DMS79 treated with DMSO at 0.1 percent for 48 hours (cell line): Measurements from ENCODE around the gene SH2B3.

Experiments used
- DNase-seq: peaks from one replicate; lab custom pipeline; 2025; lab: John Stamatoyannopoulos, UW

SH2B3 gene

DNA sequence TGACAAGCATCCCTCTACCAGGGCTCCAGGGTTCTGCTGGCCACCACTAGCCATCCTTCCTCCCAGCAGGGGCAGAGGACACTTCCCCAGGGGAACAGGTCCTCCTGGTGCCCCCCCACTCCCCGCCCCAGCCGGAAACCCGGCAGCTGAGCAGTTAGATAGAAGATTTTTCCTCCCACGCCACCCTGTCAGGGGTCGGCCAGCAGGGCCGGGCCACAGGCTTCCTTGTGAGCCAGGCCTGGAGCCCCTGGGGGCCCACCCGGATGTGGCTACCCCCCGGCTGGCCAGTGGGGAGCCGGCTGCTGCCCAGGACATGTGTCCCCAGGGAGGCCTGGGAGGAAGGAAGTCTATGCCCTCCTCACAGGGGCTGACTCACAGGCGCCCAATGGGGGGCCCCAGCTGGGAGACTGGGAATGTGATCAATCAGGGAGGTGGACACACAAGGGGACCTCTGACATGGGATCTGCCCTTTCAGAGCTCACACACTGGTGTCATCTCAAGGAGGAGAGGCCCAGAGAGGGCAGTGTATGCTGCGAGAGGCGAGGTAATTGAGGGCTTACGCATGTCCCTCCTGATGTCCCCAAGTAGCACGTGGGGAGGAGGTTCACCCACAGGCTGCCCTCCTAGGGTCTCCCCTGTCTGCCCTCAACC, 4.2 kb downstream of the SH2B3 start:
- no peak for DNase-seq

DNA sequence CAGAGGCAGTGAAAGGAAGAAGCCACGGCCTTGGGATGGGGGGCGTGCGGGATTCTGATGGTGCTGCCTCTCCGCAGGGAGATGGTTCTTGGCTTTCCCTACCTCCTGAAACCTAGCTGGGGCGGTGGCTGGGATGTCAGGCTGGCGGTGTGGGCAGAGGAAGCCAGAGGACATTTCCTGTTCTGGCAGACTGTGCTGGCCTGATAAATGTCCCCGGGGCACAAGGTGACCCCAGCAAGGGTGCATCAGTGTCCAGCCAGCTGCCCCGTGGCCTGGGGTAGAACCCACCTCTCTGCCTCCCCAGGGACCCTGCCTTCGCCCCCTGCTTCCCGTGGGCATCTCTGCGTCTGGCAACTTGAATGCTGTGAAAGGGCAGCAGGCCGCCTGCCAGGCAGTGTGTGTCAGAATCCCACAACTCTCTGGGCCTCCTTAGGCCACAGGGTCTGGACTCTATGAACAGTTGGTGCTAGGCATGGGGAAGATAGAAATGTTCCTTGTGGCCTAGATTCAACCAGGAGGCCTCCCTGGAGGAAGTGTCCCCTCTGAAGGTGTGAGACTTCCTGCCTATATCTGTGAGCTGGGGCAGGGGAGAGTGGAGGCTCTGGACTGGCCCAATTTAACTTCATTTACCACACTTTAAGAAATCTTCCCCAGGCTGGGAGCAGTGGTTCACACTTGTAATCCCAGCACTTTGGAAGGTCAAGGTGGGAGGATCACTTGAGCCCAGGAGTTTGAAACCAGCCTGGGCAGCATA, 4.9 kb downstream of the SH2B3 start:
- DNase-seq = no peak

DNA sequence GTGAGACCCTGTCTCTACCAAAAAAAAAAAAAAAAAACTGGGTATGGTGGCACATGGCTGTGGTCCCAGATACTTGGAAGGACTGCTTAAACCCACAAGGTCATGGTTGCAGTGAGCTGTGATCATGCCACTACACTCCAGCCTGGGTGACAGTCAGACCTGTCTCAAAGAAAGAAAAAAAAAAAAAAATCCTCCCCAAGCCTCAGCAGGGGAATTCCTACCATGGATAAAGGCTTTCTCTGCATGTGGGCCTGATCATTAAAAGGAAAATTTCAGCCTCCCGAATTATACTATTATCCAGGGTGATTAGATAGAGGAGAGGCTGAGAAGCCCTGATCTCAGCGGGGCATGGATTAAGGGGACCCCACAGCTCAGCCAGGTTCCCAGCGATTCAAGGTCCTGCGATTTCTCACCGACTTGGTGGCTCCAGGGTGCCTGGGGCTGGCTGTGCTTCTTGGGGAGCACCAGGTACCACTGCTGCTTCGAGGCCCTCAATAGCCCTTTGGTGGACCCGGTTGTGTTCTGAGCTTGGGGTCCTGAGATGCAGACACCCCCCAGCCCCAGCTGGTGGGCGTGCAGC, 5.6 kb downstream of the SH2B3 start:
- no peak for DNase-seq

DNA sequence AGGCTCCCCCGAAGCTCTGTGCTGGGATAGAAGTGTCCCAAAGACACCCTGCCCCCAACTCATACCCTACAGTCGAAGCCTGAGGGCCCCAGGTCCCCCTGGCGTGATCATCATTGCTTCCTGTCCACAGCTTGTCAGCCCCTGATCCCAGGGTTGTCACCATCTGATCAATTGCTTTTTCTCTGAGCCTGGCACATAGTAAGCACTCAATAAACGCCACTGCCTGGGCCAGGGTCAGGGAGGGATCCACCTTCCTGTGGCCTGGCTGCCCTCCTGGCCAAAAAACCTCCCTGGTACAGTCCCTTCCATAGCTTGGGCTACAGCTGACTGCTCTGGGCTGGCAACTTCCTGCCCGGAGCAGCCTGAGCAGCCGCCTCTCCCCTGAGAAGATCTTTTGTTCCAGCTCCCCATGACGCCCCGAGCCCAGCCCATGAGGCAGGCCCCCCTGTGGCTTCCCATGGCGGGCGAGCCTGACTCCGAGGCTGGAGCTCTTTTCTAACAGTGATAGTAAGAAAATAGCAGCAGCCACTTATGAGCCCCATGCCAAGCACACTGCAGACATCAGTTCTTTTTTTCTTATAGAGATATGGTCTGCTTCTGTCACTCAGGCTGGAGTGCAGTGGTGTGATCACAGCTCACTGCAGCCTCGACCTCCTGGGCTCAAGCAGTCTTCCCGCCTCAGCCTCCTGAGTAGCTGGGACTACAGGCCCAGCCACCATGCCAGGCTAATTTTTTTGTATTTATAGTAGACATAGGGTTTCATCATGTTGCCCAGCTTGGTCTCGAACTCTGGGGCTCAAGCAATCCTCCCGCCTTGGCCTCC, 6.5 kb downstream of the SH2B3 start:
- no peak for DNase-seq

DNA sequence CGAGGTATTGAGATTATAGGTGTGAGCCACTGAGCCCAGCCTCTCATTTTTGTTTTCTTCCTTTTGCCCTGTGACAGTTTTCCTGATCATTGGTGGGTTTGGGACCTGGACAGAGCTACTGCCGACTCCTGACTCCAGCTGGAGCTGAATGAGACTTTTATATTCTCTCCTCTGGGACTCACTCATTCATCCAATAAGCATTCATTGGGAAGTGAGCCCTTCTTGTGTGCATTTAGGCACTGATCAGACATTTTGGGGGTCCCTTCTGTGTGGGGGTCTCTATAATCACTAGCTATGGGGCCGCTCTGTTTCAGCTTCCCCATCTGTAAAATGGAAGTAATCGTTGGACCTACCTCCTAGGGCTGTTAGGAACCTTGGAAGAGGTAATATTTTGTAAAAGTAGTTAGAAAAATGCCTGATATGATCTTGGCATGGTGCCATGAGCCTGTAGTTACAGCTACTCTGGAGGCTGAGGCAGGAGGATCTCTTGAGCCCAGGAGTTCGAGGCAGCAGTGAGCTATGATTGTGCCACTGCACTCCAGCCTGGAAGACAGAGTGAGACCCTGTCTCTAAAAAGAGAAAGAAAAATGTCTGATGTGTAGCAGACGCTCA, 7.2 kb downstream of the SH2B3 start:
- no peak for DNase-seq

DNA sequence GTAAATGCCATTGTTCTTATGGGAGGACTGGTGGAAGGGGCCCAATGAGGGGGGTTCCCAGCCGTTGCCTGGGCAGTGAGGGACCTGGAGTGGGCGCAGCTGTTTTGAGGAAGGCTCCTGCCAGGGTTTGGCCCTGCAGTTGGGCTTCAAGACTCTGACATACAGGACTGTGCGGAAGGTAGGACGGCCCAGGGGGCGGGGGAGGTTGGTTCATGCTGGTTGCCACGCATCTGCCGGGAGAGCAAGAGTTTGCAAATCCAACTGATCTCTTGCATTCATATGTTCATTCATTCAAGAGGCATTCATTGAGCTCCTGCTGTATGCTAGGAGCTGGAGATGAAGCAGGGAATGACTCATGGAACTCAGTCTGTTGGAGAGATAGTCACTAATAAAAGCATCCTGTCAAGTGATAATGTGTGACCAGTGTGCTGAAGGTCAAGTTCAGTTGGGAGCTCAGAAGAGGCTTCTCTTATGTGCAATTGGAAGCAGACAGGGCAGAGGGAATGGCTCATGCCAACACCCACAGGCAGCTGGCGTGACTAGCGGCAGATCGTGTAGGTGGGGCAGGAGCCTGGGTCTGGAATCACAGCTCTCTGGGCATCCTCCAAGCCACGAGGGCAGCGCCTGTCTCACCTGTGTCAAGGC, 7.8 kb downstream of the SH2B3 start:
- no peak for DNase-seq

DNA sequence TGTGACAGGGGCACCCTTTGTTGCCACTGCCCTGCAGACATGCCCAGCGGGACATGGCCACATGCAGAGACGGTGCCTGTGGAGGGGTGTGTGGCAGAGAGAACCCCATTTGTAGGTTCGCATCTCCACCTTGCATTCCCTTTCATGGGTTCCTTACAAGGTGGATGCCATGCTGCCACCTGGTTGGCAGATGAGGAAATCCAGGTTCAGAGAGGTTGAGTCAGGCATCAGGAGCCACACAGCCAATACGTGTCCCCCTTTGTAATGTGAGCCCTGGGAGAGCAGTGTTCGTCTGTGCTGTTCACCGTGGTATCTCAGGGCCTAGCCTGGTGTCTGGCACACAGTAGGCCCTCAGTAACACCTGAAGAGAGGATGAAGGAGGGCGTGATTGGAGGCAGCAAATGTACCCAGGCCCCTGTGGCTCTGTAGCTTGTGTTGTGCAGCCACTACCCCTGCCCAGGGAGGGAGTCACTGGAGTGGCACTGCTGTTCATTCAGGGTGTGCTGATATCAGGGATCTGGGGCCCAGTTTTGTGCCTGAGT, 9.1 kb downstream of the SH2B3 start:
- DNase-seq = no peak

DNA sequence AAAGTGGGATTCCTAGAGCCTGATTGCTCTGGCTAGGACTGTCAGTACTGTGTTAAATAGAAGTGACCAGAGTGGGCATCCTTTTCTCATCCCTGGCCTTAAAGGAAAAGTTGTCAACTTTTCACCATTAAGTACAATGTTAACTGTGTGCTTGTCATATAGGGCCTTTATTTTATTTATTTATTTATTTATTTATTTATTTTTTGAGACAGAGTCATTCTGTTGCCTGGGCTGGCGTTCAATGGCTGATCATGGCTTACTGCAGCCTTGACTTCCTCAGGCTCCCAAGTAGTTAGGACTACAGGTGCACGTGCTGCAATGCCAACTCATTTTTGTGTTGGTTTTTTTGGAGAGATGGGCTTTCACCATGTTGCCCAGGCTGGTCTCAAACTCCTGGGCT, 11.6 kb downstream of the SH2B3 start:
- DNase-seq = no peak

DNA sequence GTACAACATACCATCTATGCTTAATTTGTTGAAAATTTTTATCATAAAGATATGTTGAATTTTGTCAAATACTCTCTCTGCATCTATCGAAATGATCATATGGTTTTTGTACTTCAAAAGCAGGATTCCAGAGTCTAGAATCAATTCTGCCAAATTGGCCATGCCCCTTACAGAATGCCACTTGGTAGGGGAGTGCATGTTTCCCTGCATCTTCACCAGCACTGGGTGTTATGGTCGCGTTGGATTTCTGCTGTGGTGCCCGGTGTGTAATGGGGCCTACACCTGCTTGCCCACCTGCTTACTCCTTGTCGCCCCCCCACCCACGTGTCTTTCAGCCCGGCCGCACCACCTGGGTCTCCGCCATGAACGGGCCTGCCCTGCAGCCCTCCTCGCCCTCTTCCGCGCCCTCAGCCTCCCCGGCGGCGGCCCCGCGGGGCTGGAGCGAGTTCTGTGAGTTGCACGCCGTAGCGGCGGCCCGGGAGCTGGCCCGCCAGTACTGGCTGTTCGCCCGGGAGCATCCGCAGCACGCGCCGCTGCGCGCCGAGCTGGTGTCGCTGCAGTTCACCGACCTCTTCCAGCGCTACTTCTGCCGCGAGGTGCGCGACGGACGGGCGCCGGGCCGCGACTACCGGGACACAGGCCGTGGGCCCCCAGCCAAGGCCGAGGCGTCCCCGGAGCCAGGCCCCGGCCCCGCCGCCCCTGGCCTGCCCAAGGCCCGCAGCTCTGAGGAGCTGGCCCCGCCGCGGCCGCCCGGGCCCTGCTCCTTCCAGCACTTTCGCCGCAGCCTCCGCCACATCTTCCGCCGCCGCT, 12.3 kb downstream of the SH2B3 start:
- no peak for DNase-seq

DNA sequence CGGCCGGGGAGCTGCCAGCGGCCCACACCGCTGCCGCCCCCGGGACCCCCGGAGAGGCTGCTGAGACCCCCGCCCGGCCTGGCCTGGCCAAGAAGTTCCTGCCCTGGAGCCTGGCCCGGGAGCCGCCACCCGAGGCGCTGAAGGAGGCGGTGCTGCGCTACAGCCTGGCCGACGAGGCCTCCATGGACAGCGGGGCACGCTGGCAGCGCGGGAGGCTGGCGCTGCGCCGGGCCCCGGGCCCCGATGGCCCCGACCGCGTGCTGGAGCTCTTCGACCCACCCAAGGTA, 12.8 kb downstream of the SH2B3 start:
- no peak for DNase-seq

DNA sequence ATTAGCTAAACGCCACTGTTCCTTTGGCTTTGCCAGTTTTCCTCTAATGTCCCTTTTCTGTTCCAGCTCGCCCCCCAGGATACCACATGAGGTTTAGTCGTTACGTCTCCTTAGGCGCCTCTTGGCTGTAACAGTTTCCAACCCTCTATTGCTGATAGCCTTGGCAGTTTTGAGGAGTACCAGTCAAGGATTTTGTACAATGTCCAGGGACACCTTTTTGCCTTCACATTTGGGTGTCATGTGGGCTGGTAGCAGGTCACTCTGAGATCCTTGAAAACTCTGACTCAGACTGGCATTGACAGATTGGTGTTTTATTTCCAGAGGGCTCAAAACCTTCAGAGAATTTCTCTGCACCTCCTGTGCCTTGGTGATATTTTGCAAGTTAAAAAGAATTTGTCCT, 14.1 kb downstream of the SH2B3 start:
- DNase-seq = no peak

DNA sequence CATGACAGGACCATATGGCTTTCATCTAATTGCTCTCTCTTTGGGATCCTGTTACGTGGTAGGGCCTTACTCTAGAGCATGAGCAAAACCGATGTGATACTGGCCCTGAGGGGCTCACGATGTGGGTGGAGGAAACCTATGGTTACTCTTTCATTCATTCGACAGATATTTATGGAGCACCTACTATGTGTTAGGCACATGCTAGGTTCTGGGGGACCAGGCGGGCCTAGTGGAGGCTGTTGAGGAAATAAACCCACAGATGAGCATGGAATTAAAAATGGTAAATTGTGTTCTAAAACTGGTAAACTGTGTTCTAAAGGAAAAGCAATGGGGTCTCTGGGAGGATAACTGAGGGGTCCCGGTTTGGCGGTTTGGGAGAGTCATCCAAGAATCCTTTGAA, 14.8 kb downstream of the SH2B3 start:
- DNase-seq = no peak

DNA sequence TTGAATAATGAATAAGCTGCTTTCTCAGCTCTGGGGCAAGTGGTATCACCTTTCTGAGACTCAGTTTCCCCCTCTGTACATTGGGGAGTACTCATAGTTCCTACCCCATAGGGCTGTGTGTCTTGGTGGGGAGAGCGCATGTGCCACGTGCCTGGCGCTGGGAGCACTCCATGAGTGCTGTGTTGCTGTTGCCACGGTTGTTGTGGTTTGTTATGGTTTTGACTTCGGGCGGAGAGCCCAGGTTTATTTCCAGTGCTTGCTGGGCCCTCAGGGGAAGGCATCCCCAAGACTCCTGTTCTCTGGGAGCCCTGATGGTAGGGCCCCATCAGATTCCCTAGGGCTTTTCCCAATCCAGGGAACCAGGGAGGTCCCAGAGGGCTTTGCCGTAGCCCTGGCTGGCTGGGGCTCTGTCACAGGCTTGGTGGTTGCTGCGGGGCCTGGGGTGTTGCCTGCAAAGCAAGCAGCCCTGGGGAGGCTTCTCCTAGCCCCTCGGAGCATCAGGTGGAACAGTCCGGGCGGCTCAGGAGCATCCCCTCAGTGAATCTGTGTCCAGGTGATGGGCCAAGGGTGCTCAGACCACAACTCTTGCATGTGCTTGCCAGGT, 18.6 kb downstream of the SH2B3 start:
- no peak for DNase-seq

DNA sequence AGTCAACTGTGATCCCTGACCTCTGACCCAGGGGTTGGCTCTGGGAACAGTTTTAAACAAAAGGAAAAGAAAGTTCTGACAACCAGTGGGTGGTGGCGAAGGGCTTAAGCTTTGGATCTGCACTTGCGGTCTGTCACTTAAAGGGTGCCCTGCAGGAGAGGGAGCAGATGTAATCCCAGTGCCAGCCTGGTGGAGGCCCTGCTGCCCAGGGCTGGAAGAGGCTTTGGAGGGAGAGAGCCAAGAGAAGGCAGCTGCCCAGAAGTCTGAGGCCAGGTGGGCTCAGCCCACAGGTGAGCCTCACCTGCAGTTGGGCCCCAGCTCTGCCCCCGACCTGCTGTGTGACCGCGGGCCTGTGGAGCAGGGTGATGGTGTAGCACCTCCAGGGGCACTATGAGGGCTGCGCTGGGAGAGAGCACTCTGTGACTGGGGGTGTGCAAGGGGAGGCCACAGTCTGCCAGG, 19.1 kb downstream of the SH2B3 start:
- DNase-seq = no peak

DNA sequence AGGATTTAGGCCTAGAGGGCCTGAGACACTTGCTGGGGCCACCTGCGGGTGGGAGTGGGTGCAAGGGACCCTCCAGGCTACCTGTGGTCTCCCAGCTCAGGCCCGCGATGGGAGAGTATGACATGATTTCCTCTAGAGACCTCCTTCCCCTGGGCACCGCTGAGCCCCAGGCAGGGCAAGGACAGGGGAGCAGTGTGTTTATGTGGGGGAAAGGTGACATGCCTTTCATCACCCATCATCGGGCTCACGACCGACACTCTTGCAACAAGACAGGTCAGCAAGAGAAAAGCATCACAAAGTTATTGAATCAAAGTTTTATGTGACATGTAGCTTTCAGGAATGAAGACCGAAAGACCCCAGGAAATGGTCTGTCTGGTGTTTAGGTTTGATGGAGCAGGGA, 19.9 kb downstream of the SH2B3 start:
- no peak for DNase-seq

DNA sequence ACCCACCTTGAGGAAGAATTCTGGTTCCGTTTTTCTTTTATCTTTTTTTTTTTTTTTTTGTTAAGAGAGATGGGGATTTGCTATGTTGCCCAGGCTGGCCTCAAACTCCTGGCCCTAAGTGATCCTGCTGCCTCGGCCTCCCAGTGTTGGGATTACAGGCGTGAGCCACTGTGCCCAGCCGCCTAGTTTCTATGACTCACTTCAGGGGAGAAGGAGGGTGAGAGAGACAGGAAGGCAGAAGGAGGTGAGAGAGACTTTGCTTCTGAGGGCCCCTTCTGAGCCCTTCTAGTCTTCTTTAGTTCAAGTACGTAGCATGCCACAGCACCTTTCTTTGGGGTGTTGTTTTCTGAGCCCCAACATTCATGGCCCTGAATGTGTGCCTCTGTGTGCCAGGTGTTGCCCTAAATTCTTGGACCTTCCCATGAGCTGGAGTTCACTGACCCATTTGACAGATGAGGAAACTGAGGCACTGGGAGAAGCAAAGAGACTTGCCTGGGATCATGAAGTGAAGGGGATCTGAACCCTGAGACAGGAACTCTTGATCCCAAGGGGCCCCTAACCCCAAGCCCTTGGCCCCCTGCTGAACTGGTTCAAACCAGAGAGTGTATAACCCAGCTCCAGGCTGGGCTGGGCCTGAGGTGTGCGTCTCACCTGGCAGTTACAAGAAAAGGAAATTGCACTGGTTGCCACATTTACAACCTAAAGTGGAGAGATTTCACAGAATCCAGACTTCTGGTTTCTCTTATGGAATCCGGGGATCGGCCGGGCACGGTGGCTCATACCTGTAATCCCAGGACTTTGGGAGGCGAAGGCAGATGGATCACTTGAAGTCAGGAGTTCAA, 20.8 kb downstream of the SH2B3 start:
- DNase-seq = no peak

DNA sequence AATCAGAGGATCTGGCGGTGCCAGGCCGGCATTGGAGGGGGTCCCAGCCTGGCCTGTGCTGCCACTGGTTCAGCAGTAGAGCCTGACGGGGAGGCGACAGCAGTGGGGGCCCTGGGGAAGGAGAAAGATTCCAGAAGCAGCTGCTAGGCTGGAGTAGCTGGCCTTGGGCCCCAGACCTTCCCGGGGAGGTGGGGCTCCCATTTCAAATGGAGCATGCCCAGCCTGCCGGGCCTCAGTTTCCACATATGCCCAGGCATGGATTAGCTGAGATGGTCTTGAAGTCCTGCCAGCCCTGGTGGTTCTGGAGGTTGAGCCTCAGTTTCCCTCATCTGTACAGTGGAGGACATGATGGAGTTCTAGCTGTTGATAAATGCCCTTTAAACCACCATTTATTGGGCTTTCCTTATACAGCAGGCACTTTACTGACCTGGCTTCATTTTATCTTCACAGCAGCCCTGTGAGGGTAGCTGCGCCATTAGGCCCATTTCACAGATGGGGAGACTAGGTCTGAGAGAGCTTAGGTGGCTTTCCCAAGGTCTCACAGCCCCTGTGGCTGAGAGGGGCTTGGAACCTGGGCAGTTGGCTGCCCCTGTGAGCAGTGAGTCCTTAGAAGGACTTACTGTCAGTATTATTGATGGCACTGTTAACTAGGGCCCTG, 21.8 kb downstream of the SH2B3 start:
- DNase-seq = no peak

DNA sequence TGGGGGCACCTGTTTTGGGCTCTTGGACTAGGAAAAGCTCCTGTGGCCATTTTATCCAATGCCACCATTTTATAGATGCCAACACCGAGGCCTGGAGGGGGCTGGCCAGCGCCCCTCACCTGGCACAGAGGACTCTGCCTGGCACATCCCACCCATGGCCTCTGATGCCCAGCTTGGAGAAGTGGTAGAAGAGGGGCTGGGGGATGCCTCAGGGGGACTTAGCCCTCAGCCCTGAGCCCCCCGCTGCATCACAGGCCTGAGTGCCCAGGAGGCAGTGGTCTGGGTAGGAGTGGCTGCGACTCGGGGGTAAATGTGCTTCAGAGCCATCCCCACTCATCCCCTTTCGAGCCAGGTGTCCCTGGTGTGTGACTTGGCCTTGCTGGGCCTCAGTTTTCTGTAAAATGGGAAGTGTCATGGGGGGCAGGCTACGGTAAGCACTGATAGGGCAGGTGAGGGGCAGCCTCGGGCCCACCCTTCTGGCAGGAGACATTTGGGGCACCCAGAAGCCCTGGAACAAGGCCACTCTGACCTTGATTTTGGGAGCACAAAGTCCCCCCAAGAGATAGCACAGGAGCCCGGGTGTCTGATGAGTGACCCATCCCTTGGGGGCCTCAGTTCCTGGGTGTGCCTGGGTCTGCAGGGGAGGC, 22.5 kb downstream of the SH2B3 start:
- DNase-seq = no peak
